IMR-90 (cell line): ENCODE results near the gene ZNF747.

Source experiments
- CTCF ChIP-seq: conservative IDR thresholded peaks from 2 replicates; pipeline ENCODE4 v1.5.1; 2012; ENCODE audit warnings: mild to moderate bottlenecking, low read depth, low read length, improper control_type of control experiment
- POLR2A ChIP-seq: IDR thresholded peaks from 2 replicates; pipeline ENCODE4 v1.6.1; 2012; ENCODE audit warnings: mild to moderate bottlenecking, low read depth, low read length
- RAD21 ChIP-seq: IDR thresholded peaks from 2 replicates; pipeline ENCODE4 v1.6.1; 2012; ENCODE audit warnings: low read length, improper control_type of control experiment
- USF2 ChIP-seq: fragments of 150-350 bp; IDR thresholded peaks from 2 replicates; pipeline ENCODE4 v1.6.1; 2017; ENCODE audit warnings: mild to moderate bottlenecking, antibody characterized with exemption, low read length, low read depth

- TF ChIP-seq CTCF = no peak
- no peak for TF ChIP-seq USF2
- no peak for TF ChIP-seq POLR2A
- TF ChIP-seq RAD21 = no peak
Measured at GRCh38 chr16:30533748-30534367, 800 bp downstream of the ZNF747 start.
